Tibial nerve (tissue), 4 donors: ENCODE measurements around the gene GMEB1. TPM values are rescaled to one million over a fixed set of nuclear protein-coding genes. Genes with fewer than 3 reads are reported as not detected.

ENCODE experiments used
- DNase-seq, 2 donors: peaks; one replicate each; pipeline ENCODE4 v3.0.0-alpha.2; 2019; ENCODE audit warnings: low spot score in 2 of 2
- H3K27ac ChIP-seq, 4 donors: fragments of 200-600 bp; sonication (generic) in 3 of 4; one replicate each; pipeline ENCODE4 v1.5.1; 2017 to 2019; ENCODE audit warnings: mild to moderate bottlenecking in 1 of 4
- H3K27me3 ChIP-seq, 2 donors: fragments of 200-600 bp; sonication (generic) in 1 of 2; one replicate each; pipeline versions ENCODE4 v1.5.1 to v1.6.0; 2017 to 2019
- H3K36me3 ChIP-seq, 3 donors: fragments of 200-600 bp; sonication (generic); one replicate each; pipeline ENCODE4 v1.5.1; 2018 to 2019
- H3K4me1 ChIP-seq, 4 donors: fragments of 200-600 bp; sonication (generic) in 3 of 4; one replicate each; pipeline ENCODE4 v1.5.1; 2017 to 2019
- H3K4me3 ChIP-seq, 4 donors: fragments of 200-600 bp; sonication (generic) in 3 of 4; one replicate each; pipeline ENCODE4 v1.5.1; 2017 to 2019; ENCODE audit warnings: mild to moderate bottlenecking in 1 of 4, moderate library complexity in 1 of 4
- H3K9me3 ChIP-seq, 4 donors: fragments of 200-600 bp; sonication (generic) in 3 of 4; one replicate each; pipeline ENCODE4 v1.5.1; 2017 to 2019
- CTCF ChIP-seq, 5 experiments: fragments of 200-600 bp in 3 of 5; fragments of 450-650 bp in 2 of 5; sonication (generic) in 3 of 5; IDR thresholded peaks; one replicate each; pipeline ENCODE4 v1.5.1; 2016 to 2019; ENCODE audit warnings: antibody characterized with exemption in 5 of 5, mild to moderate bottlenecking in 3 of 5, moderate library complexity in 2 of 5
- EP300 ChIP-seq, 2 donors: sonication (generic); formaldehyde crosslinking; IDR thresholded peaks; one replicate each; pipeline ENCODE4 v1.6.1; 2017; ENCODE audit warnings: antibody characterized with exemption in 2 of 2, mild to moderate bottlenecking in 1 of 2
- POLR2A ChIP-seq, 2 donors: fragments of 450-650 bp; IDR thresholded peaks; one replicate each; pipeline ENCODE4 v1.6.1; 2017; ENCODE audit warnings: antibody characterized with exemption in 2 of 2, mild to moderate bottlenecking in 2 of 2, moderate library complexity in 2 of 2
- WGBS, 2 donors: methylation state at CpG; one replicate each; pipeline ENCODE4 v1.1.5; 2018; 5-methylcytosine and 5-hydroxymethylcytosine counted together
- total RNA-seq, 4 donors: library from RNA; depleted of rRNA; stranded (reverse); fragments of >200 nt; gene quantifications; one replicate each; pipeline ENCODE4 v1.1.0, GENCODE V29; 2016

Gene GMEB1
- total RNA-seq, 4 donors from 2014 or later = 7.1 to 16.2 (median 11.0) TPM

- DNase-seq = no peak
- 41 to 46% methylated on average over 5 of the region's 5 CpGs for WGBS, 2 donors
- no peaks in the 10 kb centered on the region for H3K9me3 ChIP-seq
- peaks cover 0 to 68% (median 33%) of the 10 kb centered on the region in 4 donors for H3K4me1 ChIP-seq
- H3K36me3 ChIP-seq = peaks cover 0 to 29% (median 5%) of the 10 kb centered on the region in 3 donors
- TF ChIP-seq EP300 (IDR thresholded peaks at IDR 0.05) (no peak), POLR2A (IDR thresholded peaks at IDR 0.05) (no peak), CTCF (IDR thresholded peaks at IDR 0.05) (no peak)
- no peak overlapping the region for H3K27ac ChIP-seq
- H3K27me3 ChIP-seq = no peaks in the 10 kb centered on the region
- H3K4me3 ChIP-seq = no peak overlapping the region
Observed at GRCh38 chr1:28756846-28757245, 88.3 kb downstream of the GMEB1 start.

- H3K4me3 ChIP-seq = no peak overlapping the region
- DNase-seq = no peak
- H3K36me3 ChIP-seq = peaks cover 0 to 35% (median 5%) of the 10 kb centered on the region in 3 donors
- no peaks in the 10 kb centered on the region for H3K27me3 ChIP-seq
- H3K9me3 ChIP-seq = no peaks in the 10 kb centered on the region
- 80 to 81% methylated on average over 4 of the region's 4 CpGs for WGBS, 2 donors
- H3K27ac ChIP-seq = no peak overlapping the region
- TF ChIP-seq CTCF (IDR thresholded peaks at IDR 0.05) = no peak
- TF ChIP-seq POLR2A (IDR thresholded peaks at IDR 0.05) = no peak
- peaks cover 0 to 59% (median 27%) of the 10 kb centered on the region in 4 donors for H3K4me1 ChIP-seq
Observed at GRCh38 chr1:28758420-28758819, 89.8 kb downstream of the GMEB1 start.

GRCh38 chr1:28759257-28759656, 90.7 kb downstream of the GMEB1 start:
- Histone ChIP-seq H3K4me1 (peaks cover 0 to 54% (median 26%) of the 10 kb centered on the region in 4 donors), H3K4me3 (no peak overlapping the region), H3K9me3 (no peaks in the 10 kb centered on the region), H3K36me3 (peaks cover 0 to 30% (median 5%) of the 10 kb centered on the region in 3 donors), H3K27ac (no peak overlapping the region), H3K27me3 (no peaks in the 10 kb centered on the region)
- no peak for TF ChIP-seq CTCF (IDR thresholded peaks at IDR 0.05)
- TF ChIP-seq POLR2A (IDR thresholded peaks at IDR 0.05) = no peak
- TF ChIP-seq EP300 (IDR thresholded peaks at IDR 0.05) = no peak
- no peak for DNase-seq
- WGBS, 2 donors = 96 to 97% methylated on average over 3 of the region's 3 CpGs

- no peak for DNase-seq
- 97 to 98% methylated on average over 5 of the region's 5 CpGs for WGBS, 2 donors
- H3K27ac ChIP-seq = no peak overlapping the region
- peaks cover 0 to 52% (median 10%) of the 10 kb centered on the region in 4 donors for H3K4me1 ChIP-seq
- TF ChIP-seq EP300 (IDR thresholded peaks at IDR 0.05) (no peak), CTCF (IDR thresholded peaks at IDR 0.05) (no peak), POLR2A (IDR thresholded peaks at IDR 0.05) (no peak)
- no peaks in the 10 kb centered on the region for H3K27me3 ChIP-seq
- peaks cover 0 to 38% (median 5%) of the 10 kb centered on the region in 3 donors for H3K36me3 ChIP-seq
- no peak overlapping the region for H3K4me3 ChIP-seq
- H3K9me3 ChIP-seq = no peaks in the 10 kb centered on the region
Observed at GRCh38 chr1:28761189-28761588, 92.6 kb downstream of the GMEB1 start.

- DNase-seq = no peak
- 87 to 94% methylated on average over 2 of the region's 2 CpGs for WGBS, 2 donors
Observed at GRCh38 chr1:28766532-28767183, 98.1 kb downstream of the GMEB1 start.

More at GRCh38 chr1:28766532-28767183, 98.1 kb downstream of the GMEB1 start:
- Histone ChIP-seq H3K4me1 (peaks cover 0 to 55% (median 0%) of the 10 kb centered on the region in 4 donors), H3K9me3 (no peaks in the 10 kb centered on the region), H3K27ac (no peak overlapping the region), H3K27me3 (no peaks in the 10 kb centered on the region), H3K36me3 (peaks cover 0 to 43% (median 12%) of the 10 kb centered on the region in 3 donors), H3K4me3 (no peak overlapping the region)
- TF ChIP-seq EP300 (IDR thresholded peaks at IDR 0.05) = no peak
- TF ChIP-seq POLR2A (IDR thresholded peaks at IDR 0.05) = no peak
- no peak for TF ChIP-seq CTCF (IDR thresholded peaks at IDR 0.05)
